Uterine smooth muscle cell (primary cell): ENCODE measurements around the gene OR4A16. TPM values are rescaled to one million over a fixed set of nuclear protein-coding genes. Genes with fewer than 3 reads are reported as not detected.

ENCODE experiments used
- total RNA-seq: library from RNA; depleted of rRNA; stranded (reverse); fragments of >200 nt; gene quantifications from 2 replicates; pipeline ENCODE4 v1.2.3, GENCODE V29; 2014

OR4A16 gene
- total RNA-seq, result not detected in 2 replicates

GRCh38 chr11:55342901-55343300 is at the start of gene OR4A16:
TSS of gene OR4A16 (plus strand) at chr11:55343201. CDS start at chr11:55343201, 0 bp downstream.

GRCh38 chr11:55367674-55368073 is 24.7 kb downstream of the OR4A16 start, which contains the start of gene OR4A15:
TSS of gene OR4A15 (plus strand) at chr11:55367974. CDS start at chr11:55367974, 0 bp downstream.

Other genes starting within 250 kb of the OR4A16 start
- gene TRIM48, start 81.0 kb upstream of the OR4A16 start, total RNA-seq, result not detected in 2 replicates
- gene OR4A15, start 24.8 kb downstream of the OR4A16 start, total RNA-seq, result not detected in 2 replicates
- not detected in 2 replicates for gene OR4C15, start 211.3 kb downstream of the OR4A16 start, total RNA-seq
- not detected in 2 replicates for gene OR4C16, start 228.9 kb downstream of the OR4A16 start, total RNA-seq